Neural cell (in vitro differentiated cells): ENCODE measurements around the gene RNF149. TPM values are rescaled to one million over a fixed set of nuclear protein-coding genes. Genes with fewer than 3 reads are reported as not detected.

Experiments
- H2AFZ ChIP-seq: fragments of 200-600, 300-800 bp; sonication (generic), shearing (Covaris generic); 2 replicates; pipeline ENCODE4 v1.6.0; 2014; ENCODE audit warnings: low read depth, mild to moderate bottlenecking, antibody characterized with exemption, low read length, moderate library complexity
- H3F3A ChIP-seq: fragments of 200-600 bp; shearing (Covaris generic); 2 replicates; pipeline ENCODE4 v1.6.1; 2016; ENCODE audit warnings: mild to moderate bottlenecking, moderate library complexity, mixed read lengths, antibody characterized with exemption, low read length; ENCODE audit not compliant: insufficient read depth, poor library complexity, severe bottlenecking
- H3K27ac ChIP-seq: fragments of 200-600, 300-800 bp; sonication (generic), shearing (Covaris generic); 2 replicates; pipeline ENCODE4 v1.5.1; 2014; ENCODE audit warnings: mild to moderate bottlenecking, low read length, moderate library complexity
- H3K27me3 ChIP-seq: fragments of 300-800, 200-600 bp; sonication (generic), shearing (Covaris generic); 2 replicates; pipeline ENCODE4 v1.6.0; 2014; ENCODE audit warnings: mild to moderate bottlenecking, low read depth, low read length, moderate library complexity; ENCODE audit not compliant: insufficient read depth
- H3K36me3 ChIP-seq: fragments of 300-800, 200-600 bp; sonication (generic), shearing (Covaris generic); 2 replicates; pipeline ENCODE4 v1.5.1; 2014; ENCODE audit warnings: mild to moderate bottlenecking, antibody characterized with exemption, low read length, moderate library complexity; ENCODE audit not compliant: insufficient read depth
- H3K4me2 ChIP-seq: fragments of 300-800, 200-600 bp; sonication (generic), shearing (Covaris generic); 2 replicates; pipeline ENCODE4 v1.6.0; 2014; ENCODE audit warnings: mild to moderate bottlenecking, low read length
- H3K4me3 ChIP-seq: fragments of 300-800, 200-600 bp; sonication (generic), shearing (Covaris generic); 2 replicates; pipeline ENCODE4 v1.5.1; 2014; ENCODE audit warnings: mild to moderate bottlenecking, low read length, moderate library complexity
- H3K79me2 ChIP-seq: fragments of 200-600 bp; shearing (Covaris generic); replicated peaks from 2 replicates; pipeline ENCODE4 v1.6.0; 2014; ENCODE audit warnings: mild to moderate bottlenecking, low read length, moderate library complexity; ENCODE audit not compliant: insufficient read depth
- H3K9ac ChIP-seq: fragments of 300-800, 200-600 bp; sonication (generic), shearing (Covaris generic); 2 replicates; pipeline ENCODE4 v1.6.1; 2016; ENCODE audit warnings: mild to moderate bottlenecking, low read length, mixed read lengths
- H3K9me2 ChIP-seq: fragments of 200-600 bp; shearing (Covaris generic); 2 replicates; pipeline ENCODE4 v1.6.1; 2016; ENCODE audit warnings: mild to moderate bottlenecking, low read length, mixed read lengths; ENCODE audit not compliant: insufficient read depth
- H3K9me3 ChIP-seq: fragments of 200-600, 300-800 bp; sonication (generic), shearing (Covaris generic); 2 replicates; pipeline ENCODE4 v1.6.1; 2016; ENCODE audit warnings: mild to moderate bottlenecking, mixed run types, low read length, moderate library complexity, mixed read lengths
- H4K20me1 ChIP-seq: fragments of 200-600 bp; shearing (Covaris generic); 2 replicates; pipeline ENCODE4 v1.6.1; 2016; ENCODE audit warnings: mild to moderate bottlenecking, mixed run types; ENCODE audit not compliant: insufficient read depth
- CTCF ChIP-seq: fragments of 450-650 bp; IDR thresholded peaks from 2 replicates; pipeline ENCODE4 v1.5.1; 2014; ENCODE audit warnings: antibody characterized with exemption, mild to moderate bottlenecking, moderate library complexity; ENCODE audit not compliant: poor library complexity, severe bottlenecking
- EP300 ChIP-seq: fragments of 450-650 bp; conservative IDR thresholded peaks from 2 replicates; pipeline ENCODE4 v1.6.1; 2014; ENCODE audit warnings: antibody characterized with exemption, mild to moderate bottlenecking, moderate library complexity; ENCODE audit not compliant: poor library complexity, severe bottlenecking
- EZH2 ChIP-seq: fragments of 200-600, 300-800 bp; shearing (Covaris generic), sonication (generic); IDR thresholded peaks from 2 replicates; pipeline ENCODE4 v1.6.1; 2014; ENCODE audit warnings: antibody characterized with exemption, low read length, borderline replicate concordance, mild to moderate bottlenecking; ENCODE audit not compliant: insufficient read depth, poor library complexity, severe bottlenecking
- MXI1 ChIP-seq: fragments of 450-650 bp; conservative IDR thresholded peaks from 2 replicates; pipeline ENCODE4 v1.6.1; 2014; ENCODE audit warnings: antibody characterized with exemption, mild to moderate bottlenecking; ENCODE audit not compliant: poor library complexity, severe bottlenecking
- POLR2AphosphoS5 ChIP-seq: IDR thresholded peaks from 2 replicates; pipeline ENCODE4 v1.6.1; 2012
- RAD21 ChIP-seq: fragments of 450-650 bp; conservative IDR thresholded peaks from 2 replicates; pipeline ENCODE4 v1.6.1; 2014; ENCODE audit warnings: antibody characterized with exemption, mild to moderate bottlenecking, moderate library complexity
- SMC3 ChIP-seq: fragments of 450-650 bp; conservative IDR thresholded peaks from 2 replicates; pipeline ENCODE4 v1.6.1; 2014; ENCODE audit warnings: antibody characterized with exemption, mild to moderate bottlenecking, moderate library complexity; ENCODE audit not compliant: poor library complexity
- TAF1 ChIP-seq: IDR thresholded peaks from 2 replicates; pipeline ENCODE4 v1.6.1; 2012; ENCODE audit warnings: low read depth
- polyA plus RNA-seq: library from polyadenylated mRNA; depleted of rRNA; stranded (reverse); fragments of >200 nt; gene quantifications from 2 replicates; pipeline ENCODE4 v1.2.3, GENCODE V29; 2014
- TF ChIP-seq, protein P1 (sequence below): IDR thresholded peaks from 2 replicates; pipeline ENCODE4 v1.6.1; 2012; ENCODE audit warnings: borderline replicate concordance

RNF149 gene
- polyA plus RNA-seq, 1 donor from 2014 or later: 39.7 TPM

- Histone ChIP-seq H3K9me2 (no peaks in the 10 kb centered on the region), H3F3A (no peaks in the 10 kb centered on the region), H3K9me3 (no peaks in the 10 kb centered on the region), H3K27ac (no peak overlapping the region), H3K36me3 (no peaks in the 10 kb centered on the region), H3K4me3 (no peak overlapping the region), H3K79me2 (no peaks in the 10 kb centered on the region), H3K27me3 (no peaks in the 10 kb centered on the region), H3K4me2 (no peak overlapping the region), H4K20me1 (no peaks in the 10 kb centered on the region), H2AFZ (no peak overlapping the region), H3K9ac (no peak overlapping the region)
- TF ChIP-seq RAD21: no peak
- no peak for TF ChIP-seq TAF1
- TF ChIP-seq MXI1: no peak
- no peak for TF ChIP-seq SMC3
Observed at GRCh38 chr2:101341421-101341820, 32.9 kb upstream of the RNF149 start.

GRCh38 chr2:101340141-101340551 is 31.6 kb upstream of the RNF149 start:
- Histone ChIP-seq H2AFZ (no peak overlapping the region), H3K9me3 (no peaks in the 10 kb centered on the region), H3K79me2 (no peaks in the 10 kb centered on the region), H3K9me2 (no peaks in the 10 kb centered on the region), H3K9ac (no peak overlapping the region), H3K27ac (no peak overlapping the region), H3F3A (no peaks in the 10 kb centered on the region), H3K36me3 (no peaks in the 10 kb centered on the region), H3K4me3 (no peak overlapping the region), H3K4me2 (no peak overlapping the region), H3K27me3 (no peaks in the 10 kb centered on the region), H4K20me1 (no peaks in the 10 kb centered on the region)
- TF ChIP-seq POLR2AphosphoS5: no peak
- TF ChIP-seq CTCF: no peak
- no peak for TF ChIP-seq EP300
- TF ChIP-seq, protein P1, sequence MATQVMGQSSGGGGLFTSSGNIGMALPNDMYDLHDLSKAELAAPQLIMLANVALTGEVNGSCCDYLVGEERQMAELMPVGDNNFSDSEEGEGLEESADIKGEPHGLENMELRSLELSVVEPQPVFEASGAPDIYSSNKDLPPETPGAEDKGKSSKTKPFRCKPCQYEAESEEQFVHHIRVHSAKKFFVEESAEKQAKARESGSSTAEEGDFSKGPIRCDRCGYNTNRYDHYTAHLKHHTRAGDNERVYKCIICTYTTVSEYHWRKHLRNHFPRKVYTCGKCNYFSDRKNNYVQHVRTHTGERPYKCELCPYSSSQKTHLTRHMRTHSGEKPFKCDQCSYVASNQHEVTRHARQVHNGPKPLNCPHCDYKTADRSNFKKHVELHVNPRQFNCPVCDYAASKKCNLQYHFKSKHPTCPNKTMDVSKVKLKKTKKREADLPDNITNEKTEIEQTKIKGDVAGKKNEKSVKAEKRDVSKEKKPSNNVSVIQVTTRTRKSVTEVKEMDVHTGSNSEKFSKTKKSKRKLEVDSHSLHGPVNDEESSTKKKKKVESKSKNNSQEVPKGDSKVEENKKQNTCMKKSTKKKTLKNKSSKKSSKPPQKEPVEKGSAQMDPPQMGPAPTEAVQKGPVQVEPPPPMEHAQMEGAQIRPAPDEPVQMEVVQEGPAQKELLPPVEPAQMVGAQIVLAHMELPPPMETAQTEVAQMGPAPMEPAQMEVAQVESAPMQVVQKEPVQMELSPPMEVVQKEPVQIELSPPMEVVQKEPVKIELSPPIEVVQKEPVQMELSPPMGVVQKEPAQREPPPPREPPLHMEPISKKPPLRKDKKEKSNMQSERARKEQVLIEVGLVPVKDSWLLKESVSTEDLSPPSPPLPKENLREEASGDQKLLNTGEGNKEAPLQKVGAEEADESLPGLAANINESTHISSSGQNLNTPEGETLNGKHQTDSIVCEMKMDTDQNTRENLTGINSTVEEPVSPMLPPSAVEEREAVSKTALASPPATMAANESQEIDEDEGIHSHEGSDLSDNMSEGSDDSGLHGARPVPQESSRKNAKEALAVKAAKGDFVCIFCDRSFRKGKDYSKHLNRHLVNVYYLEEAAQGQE: no peak
- TF ChIP-seq SMC3: no peak
- TF ChIP-seq RAD21: no peak

- Histone ChIP-seq H3K27me3 (no peaks in the 10 kb centered on the region), H3K9me3 (no peaks in the 10 kb centered on the region), H3K79me2 (no peaks in the 10 kb centered on the region), H3K9me2 (no peaks in the 10 kb centered on the region), H3K36me3 (no peaks in the 10 kb centered on the region), H2AFZ (no peak overlapping the region), H3K9ac (no peak overlapping the region), H3F3A (no peaks in the 10 kb centered on the region), H4K20me1 (no peaks in the 10 kb centered on the region), H3K27ac (no peak overlapping the region), H3K4me3 (no peak overlapping the region), H3K4me2 (no peak overlapping the region)
- TF ChIP-seq POLR2AphosphoS5 (no peak), EP300 (no peak), RAD21 (no peak), EZH2 (no peak), SMC3 (no peak), MXI1 (no peak), CTCF (no peak), TAF1 (no peak)
Observed at GRCh38 chr2:101339266-101339880, 30.9 kb upstream of the RNF149 start.
